Measurements from ENCODE around the gene MPLKIP. TPM values are rescaled to one million over a fixed set of nuclear protein-coding genes. Genes with fewer than 3 reads are reported as not detected.
A peak's percentile ranks its signal among the peaks of the same experiment; 100 is the strongest.

MPLKIP gene
- polyA plus RNA-seq, 2 of the 4 experiments (the other 2 are of a cell fraction), result 32.2 to 46.0 TPM

DNA sequence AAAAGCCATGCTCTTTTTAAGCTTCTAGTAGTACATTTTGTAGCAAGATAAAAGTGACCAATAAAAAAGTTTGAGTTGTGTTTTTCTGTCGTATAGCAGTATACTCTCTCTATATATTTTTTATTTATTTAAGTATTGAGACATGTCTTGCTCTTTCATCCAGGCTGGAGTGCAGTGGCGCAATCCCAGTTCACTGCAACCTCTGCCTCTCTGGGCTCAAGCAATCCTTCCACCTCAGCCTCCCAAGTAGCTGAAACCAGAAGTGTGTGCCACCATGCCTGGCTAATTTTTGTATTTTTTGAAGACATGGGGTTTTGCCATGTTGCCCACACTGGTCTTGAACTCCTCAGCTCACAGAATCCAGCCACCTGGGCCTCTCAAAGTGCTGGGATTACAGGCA, 3.1 kb upstream of the MPLKIP start:
- Histone ChIP-seq H3K4me3 (no peak overlapping the region), H3K4me2 (no peak overlapping the region), H3K27ac (no peak overlapping the region), H3K4me1 (peaks cover 8% of the 10 kb centered on the region; the same call in 2 of the 3 replicates), H3K9me3 (no peaks in the 10 kb centered on the region)
- DNase-seq (ENCODE audit: low read depth in 1 of 2, low spot score in 1 of 2) (no peak), ATAC-seq (no peak), FAIRE-seq (no peak)
- 30% methylated on average over 2 of the region's 2 CpGs for WGBS (ENCODE audit: missing lambda C conversion rate)
- ChIA-PET CTCF (interaction anchor here (1.2 kb wide), 1 partner anchor 36 kb away, joined by 4 read pairs; no protein-coding TSS in a partner anchor), POLR2A (no interaction called here)
- TF ChIP-seq, protein P1, sequence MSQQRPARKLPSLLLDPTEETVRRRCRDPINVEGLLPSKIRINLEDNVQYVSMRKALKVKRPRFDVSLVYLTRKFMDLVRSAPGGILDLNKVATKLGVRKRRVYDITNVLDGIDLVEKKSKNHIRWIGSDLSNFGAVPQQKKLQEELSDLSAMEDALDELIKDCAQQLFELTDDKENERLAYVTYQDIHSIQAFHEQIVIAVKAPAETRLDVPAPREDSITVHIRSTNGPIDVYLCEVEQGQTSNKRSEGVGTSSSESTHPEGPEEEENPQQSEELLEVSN (IDR thresholded peaks at IDR 0.05; ENCODE audit: borderline replicate concordance, low read depth), result no peak
- TF ChIP-seq HOXA7 (CRISPR knock-in tag; IDR thresholded peaks at IDR 0.05), result no peak

DNA sequence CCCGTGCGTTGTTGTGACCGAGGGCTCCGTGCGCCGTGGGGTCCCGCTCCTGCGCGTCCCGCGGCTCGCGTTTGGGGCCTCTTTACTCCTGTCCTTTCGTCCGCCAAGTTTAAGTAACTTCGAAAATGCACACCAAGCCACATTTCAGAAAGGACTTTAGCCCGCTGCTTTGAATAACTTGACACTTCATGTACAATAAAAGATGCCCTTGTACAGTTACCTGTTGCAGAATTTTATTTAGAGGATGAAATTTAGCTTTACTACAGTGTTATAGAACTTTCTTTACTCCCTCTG, 842 bp upstream of the MPLKIP start:
- peaks cover 13% of the 10 kb centered on the region; the same call in 2 of the 3 replicates for H3K4me1 ChIP-seq
- CTCF ChIA-PET, result interaction anchor here (0.6 to 3.0 kb wide), 19 partner anchors 9 to 557 kb away, joined by 3 to 11 read pairs (median 4); no protein-coding TSS in a partner anchor
- H3K4me2 ChIP-seq, result peak overlapping the region; percentile 77
- H3K9me3 ChIP-seq, result no peaks in the 10 kb centered on the region
- ATAC-seq, result no peak
- 77% methylated on average over 15 of the region's 17 CpGs for WGBS (ENCODE audit: missing lambda C conversion rate)
- TF ChIP-seq, protein P2, sequence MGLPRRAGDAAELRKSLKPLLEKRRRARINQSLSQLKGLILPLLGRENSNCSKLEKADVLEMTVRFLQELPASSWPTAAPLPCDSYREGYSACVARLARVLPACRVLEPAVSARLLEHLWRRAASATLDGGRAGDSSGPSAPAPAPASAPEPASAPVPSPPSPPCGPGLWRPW (IDR thresholded peaks at IDR 0.05), result no peak
- TF ChIP-seq RAD21 (conservative IDR thresholded peaks at IDR 0.05 in 1 of 2, IDR thresholded peaks at IDR 0.05 in 1 of 2) (no peak), MAX (IDR thresholded peaks at IDR 0.05) (no peak), KDM5A (IDR thresholded peaks at IDR 0.05) (no peak), CHD2 (IDR thresholded peaks at IDR 0.05; ENCODE audit: low read length, partially characterized antibody) (no peak), MAZ (IDR thresholded peaks at IDR 0.05; ENCODE audit: borderline replicate concordance, low read depth, low read length) (no peak), HOXB5 (CRISPR knock-in tag; IDR thresholded peaks at IDR 0.05) (no peak), RNF2 (IDR thresholded peaks at IDR 0.05; ENCODE audit: borderline replicate concordance, low read depth) (no peak), ZSCAN20 (CRISPR knock-in tag; IDR thresholded peaks at IDR 0.05) (no peak), CEBPB (IDR thresholded peaks at IDR 0.05) (no peak), PHF8 (IDR thresholded peaks at IDR 0.05; ENCODE audit: borderline replicate concordance, low read depth) (no peak)
- TF ChIP-seq, protein P3, sequence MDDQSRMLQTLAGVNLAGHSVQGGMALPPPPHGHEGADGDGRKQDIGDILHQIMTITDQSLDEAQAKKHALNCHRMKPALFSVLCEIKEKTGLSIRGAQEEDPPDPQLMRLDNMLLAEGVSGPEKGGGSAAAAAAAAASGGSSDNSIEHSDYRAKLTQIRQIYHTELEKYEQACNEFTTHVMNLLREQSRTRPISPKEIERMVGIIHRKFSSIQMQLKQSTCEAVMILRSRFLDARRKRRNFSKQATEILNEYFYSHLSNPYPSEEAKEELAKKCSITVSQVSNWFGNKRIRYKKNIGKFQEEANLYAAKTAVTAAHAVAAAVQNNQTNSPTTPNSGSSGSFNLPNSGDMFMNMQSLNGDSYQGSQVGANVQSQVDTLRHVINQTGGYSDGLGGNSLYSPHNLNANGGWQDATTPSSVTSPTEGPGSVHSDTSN (IDR thresholded peaks at IDR 0.05), result no peak
- TF ChIP-seq, protein P4, sequence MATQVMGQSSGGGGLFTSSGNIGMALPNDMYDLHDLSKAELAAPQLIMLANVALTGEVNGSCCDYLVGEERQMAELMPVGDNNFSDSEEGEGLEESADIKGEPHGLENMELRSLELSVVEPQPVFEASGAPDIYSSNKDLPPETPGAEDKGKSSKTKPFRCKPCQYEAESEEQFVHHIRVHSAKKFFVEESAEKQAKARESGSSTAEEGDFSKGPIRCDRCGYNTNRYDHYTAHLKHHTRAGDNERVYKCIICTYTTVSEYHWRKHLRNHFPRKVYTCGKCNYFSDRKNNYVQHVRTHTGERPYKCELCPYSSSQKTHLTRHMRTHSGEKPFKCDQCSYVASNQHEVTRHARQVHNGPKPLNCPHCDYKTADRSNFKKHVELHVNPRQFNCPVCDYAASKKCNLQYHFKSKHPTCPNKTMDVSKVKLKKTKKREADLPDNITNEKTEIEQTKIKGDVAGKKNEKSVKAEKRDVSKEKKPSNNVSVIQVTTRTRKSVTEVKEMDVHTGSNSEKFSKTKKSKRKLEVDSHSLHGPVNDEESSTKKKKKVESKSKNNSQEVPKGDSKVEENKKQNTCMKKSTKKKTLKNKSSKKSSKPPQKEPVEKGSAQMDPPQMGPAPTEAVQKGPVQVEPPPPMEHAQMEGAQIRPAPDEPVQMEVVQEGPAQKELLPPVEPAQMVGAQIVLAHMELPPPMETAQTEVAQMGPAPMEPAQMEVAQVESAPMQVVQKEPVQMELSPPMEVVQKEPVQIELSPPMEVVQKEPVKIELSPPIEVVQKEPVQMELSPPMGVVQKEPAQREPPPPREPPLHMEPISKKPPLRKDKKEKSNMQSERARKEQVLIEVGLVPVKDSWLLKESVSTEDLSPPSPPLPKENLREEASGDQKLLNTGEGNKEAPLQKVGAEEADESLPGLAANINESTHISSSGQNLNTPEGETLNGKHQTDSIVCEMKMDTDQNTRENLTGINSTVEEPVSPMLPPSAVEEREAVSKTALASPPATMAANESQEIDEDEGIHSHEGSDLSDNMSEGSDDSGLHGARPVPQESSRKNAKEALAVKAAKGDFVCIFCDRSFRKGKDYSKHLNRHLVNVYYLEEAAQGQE (IDR thresholded peaks at IDR 0.05), result no peak
- TF ChIP-seq, protein P5, sequence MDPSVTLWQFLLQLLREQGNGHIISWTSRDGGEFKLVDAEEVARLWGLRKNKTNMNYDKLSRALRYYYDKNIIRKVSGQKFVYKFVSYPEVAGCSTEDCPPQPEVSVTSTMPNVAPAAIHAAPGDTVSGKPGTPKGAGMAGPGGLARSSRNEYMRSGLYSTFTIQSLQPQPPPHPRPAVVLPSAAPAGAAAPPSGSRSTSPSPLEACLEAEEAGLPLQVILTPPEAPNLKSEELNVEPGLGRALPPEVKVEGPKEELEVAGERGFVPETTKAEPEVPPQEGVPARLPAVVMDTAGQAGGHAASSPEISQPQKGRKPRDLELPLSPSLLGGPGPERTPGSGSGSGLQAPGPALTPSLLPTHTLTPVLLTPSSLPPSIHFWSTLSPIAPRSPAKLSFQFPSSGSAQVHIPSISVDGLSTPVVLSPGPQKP (IDR thresholded peaks at IDR 0.05; ENCODE audit: low read depth, low read length), result no peak
- peak overlapping the region; percentile 83 to 91; a peak in 5 of 6 replicates for H3K27ac ChIP-seq
- no peak for DNase-seq (ENCODE audit: low read depth in 1 of 2, low spot score in 1 of 2)
- POLR2A ChIA-PET, result interaction anchor here (1.2 to 1.3 kb wide), 2 partner anchors 239 to 1570 kb away, joined by 3 to 6 read pairs; no protein-coding TSS in a partner anchor
- H3K4me3 ChIP-seq, result peak overlapping the region; percentile 94
- FAIRE-seq, result no peak

Measured in A549 (cell line).